G401 (cell line): Measurements from ENCODE around the gene NACC2. TPM values are rescaled to one million over a fixed set of nuclear protein-coding genes. Genes with fewer than 3 reads are reported as not detected.
"Not testable (repeated sequence)": the region's sequence is repeated elsewhere in the genome, so short reads cannot be mapped to it uniquely, and the experiment has no call there.

Experiments used
- DNase-seq: peaks from one replicate; pipeline ENCODE4 v3.0.0-alpha.2; 2015; ENCODE audit warnings: low spot score
- in situ Hi-C: cut with HindIII; loops from 2 replicates; pipeline ENCODE4 v1.10.0; 2016; ENCODE audit warnings: low sequenced_read_pairs, mixed read lengths
- total RNA-seq: library from RNA; depleted of rRNA; stranded (reverse); fragments of >200 nt; shearing (Covaris generic); gene quantifications from 2 replicates; pipeline ENCODE4 v1.2.3, GENCODE V29; 2014

NACC2 gene
- total RNA-seq, 1 experiment from 2014 or later: 12.8 TPM

GRCh38 chr9:136114610-136115009, 19.5 kb upstream of the NACC2 start:
- no peak for DNase-seq
- in situ Hi-C loops: loop anchor here (5.0 kb wide), 1 partner anchor 107 kb away; no protein-coding TSS in a partner anchor

GRCh38 chr9:136112541-136112940, 17.5 kb upstream of the NACC2 start:
- DNase-seq: no peak
- in situ Hi-C loops: loop anchor here (5.0 kb wide), 1 partner anchor 105 kb away; no protein-coding TSS in a partner anchor

- in situ Hi-C loops: loop anchor here (5.0 kb wide), 1 partner anchor 105 kb away; no protein-coding TSS in a partner anchor
- DNase-seq: no peak
Observed at GRCh38 chr9:136111910-136112309, 16.8 kb upstream of the NACC2 start.

- in situ Hi-C loops: loop anchor here (5.0 kb wide), 1 partner anchor 104 kb away; no protein-coding TSS in a partner anchor
- DNase-seq: no peak
Observed at GRCh38 chr9:136111190-136111589, 16.1 kb upstream of the NACC2 start.

- in situ Hi-C loops: loop anchor here (5.0 kb wide), 1 partner anchor 103 kb away; no protein-coding TSS in a partner anchor
- DNase-seq: peak; percentile 39
Observed at GRCh38 chr9:136110082-136111061, 15.3 kb upstream of the NACC2 start.

- in situ Hi-C loops: loop anchor here (5.0 kb wide), 1 partner anchor 102 kb away; no protein-coding TSS in a partner anchor
- DNase-seq: peak; percentile 50
Observed at GRCh38 chr9:136109351-136110081, 14.4 kb upstream of the NACC2 start.

- no peak for DNase-seq
- in situ Hi-C loops: no loop called here
Observed at GRCh38 chr9:136108648-136109266, 13.7 kb upstream of the NACC2 start.

- in situ Hi-C loops: no loop called here
- no peak for DNase-seq
Observed at GRCh38 chr9:136107953-136108647, 13.0 kb upstream of the NACC2 start.

GRCh38 chr9:136107155-136107952, 12.3 kb upstream of the NACC2 start:
- DNase-seq: no peak
- in situ Hi-C loops: no loop called here

GRCh38 chr9:136105398-136106135, 10.5 kb upstream of the NACC2 start:
- in situ Hi-C loops: no loop called here
- DNase-seq: peak; percentile 58

- DNase-seq: no peak
- in situ Hi-C loops: no loop called here
Observed at GRCh38 chr9:136104916-136105315, 9.8 kb upstream of the NACC2 start.

- in situ Hi-C loops: no loop called here
- DNase-seq: no peak
Observed at GRCh38 chr9:136104488-136104800, 9.4 kb upstream of the NACC2 start.

GRCh38 chr9:136103651-136104487, 8.8 kb upstream of the NACC2 start:
- in situ Hi-C loops: no loop called here

GRCh38 chr9:136101615-136102074, 6.6 kb upstream of the NACC2 start:
- DNase-seq, in situ Hi-C loops: not testable (repeated sequence)

More at GRCh38 chr9:136103651-136104487, 8.8 kb upstream of the NACC2 start:
- no peak for DNase-seq

GRCh38 chr9:136100700-136101614, 5.9 kb upstream of the NACC2 start:
- no peak for DNase-seq
- in situ Hi-C loops: no loop called here

GRCh38 chr9:136099542-136099941, 4.5 kb upstream of the NACC2 start:
- in situ Hi-C loops: no loop called here
- DNase-seq: no peak
